Measurements from ENCODE around the gene RNF217.
"Not testable (repeated sequence)": the region's sequence is repeated elsewhere in the genome, so short reads cannot be mapped to it uniquely, and the experiment has no call there.

Gene RNF217

GRCh38 chr6:125022391-125022989 is 60.3 kb downstream of the RNF217 start:
- H3K4me3 ChIP-seq (ENCODE audit: low read length), result no peak overlapping the region
- TF ChIP-seq, protein P1, sequence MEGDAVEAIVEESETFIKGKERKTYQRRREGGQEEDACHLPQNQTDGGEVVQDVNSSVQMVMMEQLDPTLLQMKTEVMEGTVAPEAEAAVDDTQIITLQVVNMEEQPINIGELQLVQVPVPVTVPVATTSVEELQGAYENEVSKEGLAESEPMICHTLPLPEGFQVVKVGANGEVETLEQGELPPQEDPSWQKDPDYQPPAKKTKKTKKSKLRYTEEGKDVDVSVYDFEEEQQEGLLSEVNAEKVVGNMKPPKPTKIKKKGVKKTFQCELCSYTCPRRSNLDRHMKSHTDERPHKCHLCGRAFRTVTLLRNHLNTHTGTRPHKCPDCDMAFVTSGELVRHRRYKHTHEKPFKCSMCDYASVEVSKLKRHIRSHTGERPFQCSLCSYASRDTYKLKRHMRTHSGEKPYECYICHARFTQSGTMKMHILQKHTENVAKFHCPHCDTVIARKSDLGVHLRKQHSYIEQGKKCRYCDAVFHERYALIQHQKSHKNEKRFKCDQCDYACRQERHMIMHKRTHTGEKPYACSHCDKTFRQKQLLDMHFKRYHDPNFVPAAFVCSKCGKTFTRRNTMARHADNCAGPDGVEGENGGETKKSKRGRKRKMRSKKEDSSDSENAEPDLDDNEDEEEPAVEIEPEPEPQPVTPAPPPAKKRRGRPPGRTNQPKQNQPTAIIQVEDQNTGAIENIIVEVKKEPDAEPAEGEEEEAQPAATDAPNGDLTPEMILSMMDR (conservative IDR thresholded peaks at IDR 0.05; ENCODE audit: low read length), result no peak
- no peak for DNase-seq (ENCODE audit: low read depth)

GRCh38 chr6:125025164-125025854 is 63.1 kb downstream of the RNF217 start:
- DNase-seq (ENCODE audit: low read depth), result no peak
- TF ChIP-seq, protein P1 (conservative IDR thresholded peaks at IDR 0.05; ENCODE audit: low read length), result no peak
- H3K4me3 ChIP-seq (ENCODE audit: low read length), result no peak overlapping the region

DNA sequence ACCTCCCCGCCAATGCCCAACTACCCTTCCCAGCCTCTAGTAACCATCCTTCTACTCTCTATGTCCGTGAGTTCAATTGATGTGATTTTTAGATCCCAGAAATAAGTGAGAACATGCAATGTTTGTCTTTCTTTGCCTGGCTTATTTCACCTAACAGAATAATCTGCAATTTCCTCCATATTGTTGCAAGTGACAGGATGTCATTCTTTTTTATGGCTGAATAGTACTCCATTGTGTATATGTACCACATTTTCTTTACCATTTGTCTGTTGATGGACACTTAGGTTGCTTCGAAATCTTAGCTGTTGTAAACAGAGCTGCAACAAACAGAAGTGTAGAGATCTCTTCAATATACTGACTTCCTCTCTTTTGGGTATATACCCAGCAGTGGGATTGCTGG is 65.0 kb downstream of the RNF217 start:
- TF ChIP-seq, protein P1 (conservative IDR thresholded peaks at IDR 0.05; ENCODE audit: low read length), result no peak
- no peak for DNase-seq (ENCODE audit: low read depth)
- H3K4me3 ChIP-seq (ENCODE audit: low read length), result no peak overlapping the region

DNA sequence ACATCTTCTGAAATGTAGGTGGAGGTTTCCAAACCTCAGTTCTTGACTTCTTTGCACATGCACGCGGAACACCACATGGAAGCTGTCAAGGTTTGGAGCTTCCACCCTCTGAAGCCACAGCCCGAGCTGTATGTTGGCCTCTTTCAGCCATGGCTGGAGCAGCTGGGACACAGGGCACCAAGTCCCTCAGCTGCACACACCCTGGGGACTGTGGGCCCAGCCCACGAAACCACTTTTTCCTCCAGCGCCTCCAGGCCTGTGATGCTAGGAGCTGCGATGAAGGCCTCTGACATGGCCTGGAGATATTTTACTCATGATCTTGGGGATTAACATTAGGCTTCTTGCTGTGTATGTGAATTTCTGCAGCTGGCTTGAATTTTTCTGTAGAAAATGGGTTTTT is 68.7 kb downstream of the RNF217 start:
- TF ChIP-seq, protein P1 (conservative IDR thresholded peaks at IDR 0.05; ENCODE audit: low read length), result no peak
- no peak for DNase-seq (ENCODE audit: low read depth)
- H3K4me3 ChIP-seq (ENCODE audit: low read length), result no peak overlapping the region

- TF ChIP-seq, protein P1 (conservative IDR thresholded peaks at IDR 0.05; ENCODE audit: low read length), result no peak
- no peak for DNase-seq (ENCODE audit: low read depth)
- no peak overlapping the region for H3K4me3 ChIP-seq (ENCODE audit: low read length)
Observed at GRCh38 chr6:125031385-125031784, 69.1 kb downstream of the RNF217 start.

DNA sequence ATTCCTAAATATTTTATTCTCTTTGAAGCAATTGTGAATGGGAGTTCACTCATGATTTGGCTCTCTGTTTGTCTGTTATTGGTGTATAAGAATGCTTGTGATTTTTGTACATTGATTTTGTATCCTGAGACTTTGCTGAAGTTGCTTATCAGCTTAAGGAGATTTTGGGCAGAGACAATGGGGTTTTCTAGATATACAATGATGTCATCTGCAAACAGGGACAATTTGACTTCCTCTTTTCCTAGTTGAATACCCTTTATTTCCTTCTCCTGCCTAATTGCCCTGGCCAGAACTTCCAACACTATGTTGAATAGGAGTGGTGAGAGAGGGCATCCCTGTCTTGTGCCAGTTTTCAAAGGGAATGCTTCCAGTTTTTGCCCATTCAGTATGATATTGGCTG is 72.7 kb downstream of the RNF217 start:
- DNase-seq (ENCODE audit: low read depth); H3K4me3 ChIP-seq (ENCODE audit: low read length): not testable (repeated sequence)

DNA sequence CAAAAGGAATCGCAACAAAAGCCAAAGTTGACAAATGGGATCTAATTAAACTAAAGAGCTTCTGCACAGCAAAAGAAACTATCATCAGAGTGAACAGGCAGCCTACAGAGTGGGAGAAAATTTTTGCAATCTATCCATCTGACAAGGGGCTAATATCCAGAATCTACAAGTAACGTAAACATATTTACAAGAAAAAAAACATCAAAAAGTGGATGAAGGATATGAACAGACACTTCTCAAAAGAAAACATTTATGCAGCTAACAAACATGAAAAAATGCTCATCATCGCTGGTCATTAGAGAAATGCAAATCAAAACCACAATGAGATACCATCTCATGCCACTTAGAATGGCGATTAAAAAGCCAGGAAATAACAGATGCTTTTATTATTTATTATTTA is 74.2 kb downstream of the RNF217 start:
- H3K4me3 ChIP-seq (ENCODE audit: low read length); DNase-seq (ENCODE audit: low read depth): not testable (repeated sequence)

- TF ChIP-seq, protein P1 (conservative IDR thresholded peaks at IDR 0.05; ENCODE audit: low read length), result no peak
- no peak overlapping the region for H3K4me3 ChIP-seq (ENCODE audit: low read length)
- no peak for DNase-seq (ENCODE audit: low read depth)
Observed at GRCh38 chr6:125037827-125038226, 75.6 kb downstream of the RNF217 start.
